Urinary bladder (tissue), 4 donors: ENCODE results near the gene TBC1D14. TPM values are rescaled to one million over a fixed set of nuclear protein-coding genes. Genes with fewer than 3 reads are reported as not detected.
"Not testable (repeated sequence)": the region's sequence is repeated elsewhere in the genome, so short reads cannot be mapped to it uniquely, and the experiment has no call there.

Source experiments
- DNase-seq: peaks from one replicate; pipeline ENCODE4 v3.0.0-alpha.2; 2015; ENCODE audit errors: extremely low spot score
- H3K27ac ChIP-seq: one replicate; pipeline ENCODE4 v1.5.1; 2013; ENCODE audit warnings: low read depth, mild to moderate bottlenecking, moderate library complexity
- H3K36me3 ChIP-seq: one replicate; pipeline ENCODE4 v1.6.1; 2013; ENCODE audit warnings: mild to moderate bottlenecking, moderate library complexity; ENCODE audit not compliant: insufficient read depth
- H3K4me1 ChIP-seq: one replicate; pipeline ENCODE4 v1.6.1; 2013; ENCODE audit warnings: mild to moderate bottlenecking, moderate library complexity; ENCODE audit not compliant: insufficient read depth
- H3K4me3 ChIP-seq: one replicate; pipeline ENCODE4 v1.5.1; 2013; ENCODE audit warnings: low read depth, low read length
- WGBS: extraction: QIAGEN DNeasy Blood & Tissue Kit; methylation state at CpG from one replicate; pipeline ENCODE4 v1.1.7; 2013; 5-methylcytosine and 5-hydroxymethylcytosine counted together
- polyA plus RNA-seq: library from polyadenylated mRNA; stranded (reverse); fragments of 200-250 nt; gene quantifications from one replicate; pipeline ENCODE4 v1.2.3, GENCODE V29; 2013
- total RNA-seq: library from RNA; depleted of rRNA; stranded (reverse); fragments of >200 nt; gene quantifications from one replicate; pipeline ENCODE4 v1.2.3, GENCODE V29; 2014
- donor health status: healthy with polysubstance abuse.
- donor health status: healthy.

Gene TBC1D14
- total and polyA plus RNA-seq, 2 donors: 33.0 to 40.7 TPM

DNA sequence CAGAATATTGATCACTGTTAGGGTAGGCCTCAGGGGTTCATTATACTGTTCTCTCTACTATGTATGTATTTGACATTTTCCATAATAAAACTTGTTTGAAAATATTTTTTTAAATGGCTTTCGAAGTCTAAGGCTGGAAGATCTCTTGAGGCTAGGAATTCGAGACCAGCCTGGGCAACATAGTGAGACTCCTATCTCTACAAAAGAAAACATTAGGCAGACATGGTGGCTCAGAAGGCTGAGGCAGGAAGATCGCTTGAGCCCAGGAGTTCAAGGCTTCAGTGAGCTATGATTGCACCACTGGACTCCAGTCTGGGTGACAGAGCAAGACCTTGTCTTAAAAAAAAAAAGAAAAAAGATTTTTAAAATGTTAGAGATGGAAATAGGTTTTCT is 15.5 kb upstream of the TBC1D14 start:
- 95% methylated on average over 3 of the region's 3 CpGs for WGBS

GRCh38 chr4:6894528-6895498 is 14.8 kb upstream of the TBC1D14 start:
- DNase-seq: no peak
- H3K4me1 ChIP-seq: no peaks in the 10 kb centered on the region
- 89% methylated on average over 29 of the region's 29 CpGs for WGBS

More for the DNA sequence above, 15.5 kb upstream of the TBC1D14 start:
- no peak for DNase-seq
- H3K36me3 ChIP-seq: no peaks in the 10 kb centered on the region
- H3K4me1 ChIP-seq: no peaks in the 10 kb centered on the region
- no peak overlapping the region for H3K27ac ChIP-seq
- no peak overlapping the region for H3K4me3 ChIP-seq

GRCh38 chr4:6896035-6896434 is 13.6 kb upstream of the TBC1D14 start:
- 66% methylated on average over 5 of the region's 5 CpGs for WGBS
- DNase-seq: no peak
- no peaks in the 10 kb centered on the region for H3K4me1 ChIP-seq
- H3K36me3 ChIP-seq: no peaks in the 10 kb centered on the region
- no peak overlapping the region for H3K4me3 ChIP-seq
- no peak overlapping the region for H3K27ac ChIP-seq

More at GRCh38 chr4:6894528-6895498, 14.8 kb upstream of the TBC1D14 start:
- Histone ChIP-seq H3K27ac (no peak overlapping the region), H3K4me3 (no peak overlapping the region), H3K36me3 (no peaks in the 10 kb centered on the region)

- no peak for DNase-seq
- no peak overlapping the region for H3K27ac ChIP-seq
Measured at GRCh38 chr4:6898763-6899162, 10.9 kb upstream of the TBC1D14 start.

GRCh38 chr4:6900181-6900812 is 9.3 kb upstream of the TBC1D14 start:
- Histone ChIP-seq H3K4me3 (no peak overlapping the region), H3K4me1 (no peaks in the 10 kb centered on the region), H3K27ac (no peak overlapping the region), H3K36me3 (no peaks in the 10 kb centered on the region)
- DNase-seq: no peak
- WGBS: 92% methylated on average over 10 of the region's 10 CpGs

More at GRCh38 chr4:6898763-6899162, 10.9 kb upstream of the TBC1D14 start:
- 63% methylated on average over 3 of the region's 3 CpGs for WGBS
- H3K4me3 ChIP-seq: no peak overlapping the region
- H3K4me1 ChIP-seq: no peaks in the 10 kb centered on the region
- no peaks in the 10 kb centered on the region for H3K36me3 ChIP-seq

DNA sequence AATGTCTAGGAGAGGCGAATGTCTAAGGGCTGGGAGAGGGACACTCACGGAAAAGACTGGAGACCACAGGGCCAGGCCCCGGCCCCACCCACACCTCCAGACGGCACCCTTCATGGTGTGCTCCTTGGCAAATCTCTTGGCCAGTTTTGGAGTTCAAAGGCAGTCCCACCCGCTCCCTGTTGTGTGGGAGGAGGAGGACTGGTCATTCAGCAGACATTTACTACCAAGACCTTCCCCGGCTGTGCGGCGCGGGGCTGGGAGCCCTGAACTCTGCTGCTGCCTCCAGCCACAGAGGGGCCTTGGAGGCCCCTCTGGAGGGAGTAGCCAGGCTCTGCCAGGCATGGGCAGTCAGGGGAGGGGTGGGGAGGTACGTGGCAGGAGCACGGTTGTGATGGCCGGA is 8.7 kb upstream of the TBC1D14 start:
- no peak overlapping the region for H3K27ac ChIP-seq
- H3K36me3 ChIP-seq: no peaks in the 10 kb centered on the region
- DNase-seq: no peak
- 74% methylated on average over 12 of the region's 12 CpGs for WGBS
- H3K4me3 ChIP-seq: no peak overlapping the region
- H3K4me1 ChIP-seq: no peaks in the 10 kb centered on the region

- Histone ChIP-seq H3K27ac (no peak overlapping the region), H3K4me1 (no peaks in the 10 kb centered on the region), H3K4me3 (no peak overlapping the region), H3K36me3 (no peaks in the 10 kb centered on the region)
- WGBS: 57% methylated on average over 24 of the region's 24 CpGs
- no peak for DNase-seq
Measured at GRCh38 chr4:6901669-6902317, 7.8 kb upstream of the TBC1D14 start.

GRCh38 chr4:6902318-6903042 is 7.1 kb upstream of the TBC1D14 start:
- no peaks in the 10 kb centered on the region for H3K36me3 ChIP-seq
- DNase-seq: no peak
- no peaks in the 10 kb centered on the region for H3K4me1 ChIP-seq
- no peak overlapping the region for H3K27ac ChIP-seq
- H3K4me3 ChIP-seq: no peak overlapping the region
- WGBS: 82% methylated on average over 27 of the region's 27 CpGs

GRCh38 chr4:6905516-6906445 is 3.8 kb upstream of the TBC1D14 start:
- no peaks in the 10 kb centered on the region for H3K36me3 ChIP-seq
- H3K27ac ChIP-seq: no peak overlapping the region
- no peak overlapping the region for H3K4me3 ChIP-seq
- no peak for DNase-seq
- WGBS: 92% methylated on average over 13 of the region's 13 CpGs
- no peaks in the 10 kb centered on the region for H3K4me1 ChIP-seq

GRCh38 chr4:6906486-6906885 is 3.1 kb upstream of the TBC1D14 start:
- H3K4me3 ChIP-seq, H3K4me1 ChIP-seq, H3K36me3 ChIP-seq, H3K27ac ChIP-seq, DNase-seq: not testable (repeated sequence)
- 93% methylated on average over 6 of the region's 6 CpGs for WGBS

DNA sequence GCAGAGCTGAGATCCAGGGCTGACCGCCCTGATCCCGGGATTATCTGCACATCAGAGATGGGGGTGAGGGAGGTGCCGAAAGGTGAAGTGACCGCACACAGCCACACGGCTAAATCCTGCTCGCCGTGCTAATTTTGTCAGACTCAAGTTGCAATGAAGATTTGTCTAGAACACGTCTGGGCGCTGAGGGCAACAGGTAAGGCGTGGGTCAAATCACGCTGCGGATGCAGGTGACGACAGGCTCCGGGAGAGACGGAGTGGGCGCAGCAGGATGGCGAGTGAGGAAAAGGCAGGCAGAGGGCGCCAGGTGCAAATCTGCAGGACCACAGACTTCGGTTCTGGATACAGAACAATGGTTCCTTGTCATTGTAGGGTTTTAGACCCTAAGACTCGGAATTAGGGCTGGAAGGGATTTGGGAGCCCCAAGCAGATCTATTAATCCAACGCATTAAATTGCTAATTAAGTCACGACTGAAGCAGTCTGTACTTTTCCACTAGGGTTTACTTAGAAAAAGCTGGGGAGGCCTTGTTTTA is 1.9 kb upstream of the TBC1D14 start:
- WGBS: 26% methylated on average over 22 of the region's 22 CpGs
- no peaks in the 10 kb centered on the region for H3K4me1 ChIP-seq
- DNase-seq: no peak

GRCh38 chr4:6908432-6909112 is 1.1 kb upstream of the TBC1D14 start:
- Histone ChIP-seq H3K36me3 (no peaks in the 10 kb centered on the region), H3K27ac (no peak overlapping the region), H3K4me1 (no peaks in the 10 kb centered on the region), H3K4me3 (peak overlapping the region; percentile 88)
- WGBS: 19% methylated on average over 15 of the region's 15 CpGs
- DNase-seq: no peak

More for the DNA sequence above, 1.9 kb upstream of the TBC1D14 start:
- Histone ChIP-seq H3K4me3 (no peak overlapping the region), H3K27ac (no peak overlapping the region), H3K36me3 (no peaks in the 10 kb centered on the region)
